Transverse colon (tissue), 4 donors: ENCODE results near the gene TRIM59. TPM values are rescaled to one million over a fixed set of nuclear protein-coding genes. Genes with fewer than 3 reads are reported as not detected.

Experiments
- DNase-seq: peaks from one replicate; pipeline ENCODE4 v3.0.0-alpha.2; 2019
- H3K27ac ChIP-seq, 4 donors: fragments of 200-600 bp; sonication (generic); 2 replicates each; pipeline ENCODE4 v1.5.1; 2016 to 2018; ENCODE audit warnings: inconsistent platforms in 4 of 4
- H3K27me3 ChIP-seq: fragments of 200-600 bp; sonication (generic); 2 replicates; pipeline ENCODE4 v1.5.1; 2017; ENCODE audit warnings: inconsistent platforms
- H3K36me3 ChIP-seq, 4 donors: fragments of 200-600 bp; sonication (generic); 2 replicates each; pipeline ENCODE4 v1.5.1; 2017 to 2019; ENCODE audit warnings: inconsistent platforms in 4 of 4
- H3K4me1 ChIP-seq, 4 donors: fragments of 200-600 bp; sonication (generic); 2 replicates each; pipeline ENCODE4 v1.5.1; 2017 to 2020; ENCODE audit warnings: inconsistent platforms in 4 of 4
- H3K4me3 ChIP-seq, 4 donors: fragments of 200-600 bp; sonication (generic); 1 replicate in 1 of 4; 2 replicates in 3 of 4; pipeline versions ENCODE4 v1.5.1 to v1.6.1; 2017 to 2019; ENCODE audit warnings: inconsistent platforms in 4 of 4
- H3K9me3 ChIP-seq, 2 donors: fragments of 200-600 bp; sonication (generic); 2 replicates each; pipeline ENCODE4 v1.5.1; 2017 to 2019; ENCODE audit warnings: inconsistent platforms in 2 of 2
- CTCF ChIP-seq, 5 experiments: fragments of 200-600 bp in 3 of 5; fragments of 450-650 bp in 2 of 5; sonication (generic) in 3 of 5; IDR thresholded peaks; 1 replicate in 2 of 5; 2 replicates in 3 of 5; pipeline ENCODE4 v1.5.1; 2016 to 2017; ENCODE audit warnings: antibody characterized with exemption in 5 of 5, inconsistent platforms in 3 of 5, mild to moderate bottlenecking in 2 of 5, moderate library complexity in 1 of 5
- EP300 ChIP-seq: sonication (generic); formaldehyde crosslinking; IDR thresholded peaks from one replicate; pipeline ENCODE4 v1.6.1; 2017; ENCODE audit warnings: antibody characterized with exemption, low read depth
- POLR2A ChIP-seq: fragments of 450-650 bp; IDR thresholded peaks from one replicate; pipeline ENCODE4 v1.6.1; 2016; ENCODE audit warnings: antibody characterized with exemption, mild to moderate bottlenecking, moderate library complexity
- POLR2AphosphoS5 ChIP-seq, 3 donors: sonication (generic); formaldehyde crosslinking; IDR thresholded peaks; one replicate each; pipeline ENCODE4 v1.6.1; 2016; ENCODE audit warnings: antibody characterized with exemption in 3 of 3
- WGBS, 2 donors: methylation state at CpG; one replicate each; pipeline ENCODE4 v1.1.5; 2018; ENCODE audit warnings: low coverage in 1 of 2; 5-methylcytosine and 5-hydroxymethylcytosine counted together
- in situ Hi-C, 4 donors: fragments of 200-750 bp; cut with MboI; loops; one replicate each; pipeline versions ENCODE4 v1.15.0 to v1.15.1; 2017; ENCODE audit warnings: low sequenced_read_pairs in 3 of 4, low pct_ligation_motif_present in 1 of 4, low pct_unique_long_range_greater_than_20kb in 1 of 4
- intact Hi-C: fragments of 100-400 bp; cut with DNase I; formaldehyde crosslinking; loops from one replicate; pipeline ENCODE4 v1.15.1; 2023; ENCODE audit warnings: low total_unique reads
- total RNA-seq, 4 donors: library from RNA; depleted of rRNA; stranded (reverse); fragments of >200 nt; gene quantifications; one replicate each; pipeline ENCODE4 v1.1.0, GENCODE V29; 2016

TRIM59 gene
- total RNA-seq, 4 donors from 2014 or later: 1.9 to 10.9 (median 8.4) TPM; not detected in 1

GRCh38 chr3:160473978-160474377, 24.4 kb upstream of the TRIM59 start:
- H3K4me3 ChIP-seq: no peak overlapping the region
- TF ChIP-seq CTCF (IDR thresholded peaks at IDR 0.05): no peak
- TF ChIP-seq POLR2A: no peak
- no peak for TF ChIP-seq POLR2AphosphoS5 (IDR thresholded peaks at IDR 0.05)
- TF ChIP-seq EP300: no peak
- H3K9me3 ChIP-seq: no peaks in the 10 kb centered on the region
- H3K4me1 ChIP-seq: no peaks in the 10 kb centered on the region
- 50 to 79% methylated on average over 1 of the region's 1 CpG for whole genome bisulfite sequencing, 2 donors
- no peaks in the 10 kb centered on the region for H3K27me3 ChIP-seq
- intact Hi-C loops: no loop called here
- in situ Hi-C loops: no loop called here
- no peak overlapping the region for H3K27ac ChIP-seq
- DNase-seq: no peak
- no peaks in the 10 kb centered on the region for H3K36me3 ChIP-seq

- in situ Hi-C loops: no loop called here
- Histone ChIP-seq H3K27ac (no peak overlapping the region), H3K9me3 (no peaks in the 10 kb centered on the region), H3K4me1 (no peaks in the 10 kb centered on the region), H3K36me3 (no peaks in the 10 kb centered on the region), H3K4me3 (no peak overlapping the region), H3K27me3 (no peaks in the 10 kb centered on the region)
- intact Hi-C loops: no loop called here
- no peak for DNase-seq
- no peak for TF ChIP-seq POLR2AphosphoS5 (IDR thresholded peaks at IDR 0.05)
- TF ChIP-seq POLR2A: no peak
- no peak for TF ChIP-seq CTCF (IDR thresholded peaks at IDR 0.05)
- TF ChIP-seq EP300: no peak
- 100% methylated on average over 1 of the region's 1 CpG; no CpG with 5 or more reads in 1 of the 2 donors for WGBS, 2 donors
These were observed 23.6 kb upstream of the TRIM59 start for GRCh38 chr3:160473221-160473620.

- no peaks in the 10 kb centered on the region for H3K27me3 ChIP-seq
- no peak for DNase-seq
- no peak overlapping the region for H3K27ac ChIP-seq
- in situ Hi-C loops (no loop called here), intact Hi-C loops (no loop called here)
- WGBS, 2 donors: 63 to 76% methylated on average over 2 of the region's 2 CpGs
- no peak overlapping the region for H3K4me3 ChIP-seq
- H3K9me3 ChIP-seq: no peaks in the 10 kb centered on the region
- TF ChIP-seq POLR2A (no peak), POLR2AphosphoS5 (IDR thresholded peaks at IDR 0.05) (no peak), CTCF (IDR thresholded peaks at IDR 0.05) (no peak), EP300 (no peak)
- H3K36me3 ChIP-seq: no peaks in the 10 kb centered on the region
- no peaks in the 10 kb centered on the region for H3K4me1 ChIP-seq
These were observed 22.8 kb upstream of the TRIM59 start for GRCh38 chr3:160472344-160472743.

GRCh38 chr3:160471892-160472291, 22.3 kb upstream of the TRIM59 start:
- H3K9me3 ChIP-seq: no peaks in the 10 kb centered on the region
- no peak for DNase-seq
- no peaks in the 10 kb centered on the region for H3K27me3 ChIP-seq
- no peak overlapping the region for H3K27ac ChIP-seq
- H3K4me3 ChIP-seq: no peak overlapping the region
- H3K36me3 ChIP-seq: no peaks in the 10 kb centered on the region
- in situ Hi-C loops (no loop called here), intact Hi-C loops (no loop called here)
- no peaks in the 10 kb centered on the region for H3K4me1 ChIP-seq
- WGBS, 2 donors: 75% methylated on average over 2 of the region's 2 CpGs
- no peak for TF ChIP-seq CTCF (IDR thresholded peaks at IDR 0.05)
- TF ChIP-seq POLR2AphosphoS5 (IDR thresholded peaks at IDR 0.05): no peak
- no peak for TF ChIP-seq EP300
- no peak for TF ChIP-seq POLR2A
